WTC11 (cell line): ENCODE data around the gene GPC6. TPM values are rescaled to one million over a fixed set of nuclear protein-coding genes. Genes with fewer than 3 reads are reported as not detected.
A peak's percentile ranks its signal among the peaks of the same experiment; 100 is the strongest.

ENCODE experiments used
- ATAC-seq: fragments of 200-7000 bp; cut with Tn5 transposase; 2 replicates; pipeline ENCODE4 v1.10.0; 2021; ENCODE audit warnings: mild to moderate bottlenecking, moderate library complexity
- CTCF ChIA-PET: fragments of 300-600 bp; sonication (Branson Sonifier 250); formaldehyde crosslinking; loops from one replicate; lab custom pipeline; 2021; ENCODE audit warnings: antibody characterized with exemption; lab: Charles Lee
- POLR2A ChIA-PET: fragments of 350-600 bp; sonication (Branson Sonifier 250); formaldehyde crosslinking; loops from one replicate; lab custom pipeline; 2021; ENCODE audit warnings: antibody characterized with exemption; lab: Charles Lee
- DNase-seq: peaks from one replicate; pipeline ENCODE4 v3.0.0; 2021; ENCODE audit warnings: low spot score
- H3K27ac Mint-ChIP-seq: 2 replicates; pipeline ENCODE4 v1.8.0; 2021; ENCODE audit warnings: mixed read lengths
- H3K27me3 Mint-ChIP-seq: 2 replicates; pipeline ENCODE4 v1.8.0; 2021; ENCODE audit warnings: low read depth, mild to moderate bottlenecking, moderate library complexity, mixed read lengths
- H3K36me3 Mint-ChIP-seq: 2 replicates; pipeline ENCODE4 v1.8.0; 2021; ENCODE audit warnings: mixed read lengths
- H3K4me1 Mint-ChIP-seq: 2 replicates; pipeline ENCODE4 v1.8.0; 2022; ENCODE audit warnings: mixed read lengths
- H3K4me3 Mint-ChIP-seq: 2 replicates; pipeline ENCODE4 v1.8.0; 2021; ENCODE audit warnings: mild to moderate bottlenecking, moderate library complexity, mixed read lengths
- H3K9me3 Mint-ChIP-seq: 2 replicates; pipeline ENCODE4 v1.8.0; 2021; ENCODE audit warnings: mixed read lengths
- CBFB ChIP-seq: sonication (generic); formaldehyde crosslinking; IDR thresholded peaks from 2 replicates; pipeline ENCODE4 v1.8.1; 2022; ENCODE audit warnings: mild to moderate bottlenecking, low read depth, missing genetic modification reagents
- CREB1 ChIP-seq: sonication (generic); formaldehyde crosslinking; IDR thresholded peaks from 2 replicates; pipeline ENCODE4 v1.8.0; 2023; ENCODE audit warnings: mild to moderate bottlenecking, missing genetic modification reagents
- ELF4 ChIP-seq: sonication (generic); formaldehyde crosslinking; IDR thresholded peaks from 2 replicates; pipeline ENCODE4 v1.8.1; 2022; ENCODE audit warnings: low read depth, mild to moderate bottlenecking, moderate library complexity, missing genetic modification reagents
- EMX1 ChIP-seq: fragments of 250-450 bp; sonication (Bioruptor Pico); IDR thresholded peaks from 2 replicates; pipeline ENCODE4 v1.8.0; 2021; ENCODE audit warnings: mild to moderate bottlenecking
- FOXP1 ChIP-seq: sonication (generic); formaldehyde crosslinking; IDR thresholded peaks from 2 replicates; pipeline ENCODE4 v1.8.0; 2022; ENCODE audit warnings: missing genetic modification reagents, mild to moderate bottlenecking, moderate library complexity, borderline replicate concordance
- GTF2I ChIP-seq: fragments of 250-450 bp; sonication (Bioruptor Pico); conservative IDR thresholded peaks from 2 replicates; pipeline ENCODE4 v1.4.0; 2021; ENCODE audit warnings: mild to moderate bottlenecking
- IRF2 ChIP-seq: sonication (generic); formaldehyde crosslinking; IDR thresholded peaks from 2 replicates; pipeline ENCODE4 v1.8.0; 2022; ENCODE audit warnings: low read depth, missing genetic modification reagents, borderline replicate concordance
- MXD4 ChIP-seq: fragments of 250-450 bp; sonication (Bioruptor Pico); IDR thresholded peaks from 2 replicates; pipeline ENCODE4 v1.8.0; 2021; ENCODE audit warnings: mild to moderate bottlenecking, moderate library complexity, borderline replicate concordance
- MYBL2 ChIP-seq: sonication (generic); formaldehyde crosslinking; IDR thresholded peaks from 2 replicates; pipeline ENCODE4 v1.8.1; 2023; ENCODE audit warnings: mild to moderate bottlenecking, moderate library complexity, missing genetic modification reagents
- NFE2L1 ChIP-seq: sonication (generic); formaldehyde crosslinking; IDR thresholded peaks from 2 replicates; pipeline ENCODE4 v1.8.1; 2023; ENCODE audit warnings: missing genetic modification reagents
- NFYB ChIP-seq: sonication (generic); formaldehyde crosslinking; conservative IDR thresholded peaks from 2 replicates; pipeline ENCODE4 v1.8.0; 2022; ENCODE audit warnings: low read depth, missing genetic modification reagents
- NR2C2 ChIP-seq: sonication (generic); formaldehyde crosslinking; IDR thresholded peaks from 2 replicates; pipeline ENCODE4 v1.8.0; 2022; ENCODE audit warnings: mild to moderate bottlenecking, missing genetic modification reagents
- NR3C1 ChIP-seq: sonication (generic); formaldehyde crosslinking; conservative IDR thresholded peaks from 2 replicates; pipeline ENCODE4 v1.8.1; 2023; ENCODE audit warnings: low read depth, mild to moderate bottlenecking, missing genetic modification reagents
- OVOL2 ChIP-seq: fragments of 250-450 bp; sonication (Bioruptor Pico); IDR thresholded peaks from 2 replicates; pipeline ENCODE4 v1.9.0; 2021; ENCODE audit warnings: mild to moderate bottlenecking, borderline replicate concordance
- TCF7 ChIP-seq: sonication (generic); formaldehyde crosslinking; IDR thresholded peaks from 2 replicates; pipeline ENCODE4 v1.8.0; 2022; ENCODE audit warnings: mild to moderate bottlenecking, low read depth, missing genetic modification reagents, moderate library complexity
- ZNF138 ChIP-seq: sonication (generic); formaldehyde crosslinking; conservative IDR thresholded peaks from 2 replicates; pipeline ENCODE4 v1.8.1; 2022; ENCODE audit warnings: mild to moderate bottlenecking, moderate library complexity, missing genetic modification reagents
- total RNA-seq: library from RNA; stranded (reverse); gene quantifications from 3 replicates; pipeline ENCODE4 v1.2.3, GENCODE V29; 2021
- TF ChIP-seq, protein P1 (sequence below): sonication (generic); formaldehyde crosslinking; conservative IDR thresholded peaks from 2 replicates; pipeline ENCODE4 v1.8.1; 2022; ENCODE audit warnings: mild to moderate bottlenecking, missing genetic modification reagents
- TF ChIP-seq, protein P2 (sequence below): fragments of 250-450 bp; sonication (Bioruptor Pico); IDR thresholded peaks from 2 replicates; pipeline ENCODE4 v1.9.0; 2021; ENCODE audit warnings: moderate library complexity, mild to moderate bottlenecking, inconsistent platforms, borderline replicate concordance
- TF ChIP-seq, protein P3 (sequence below): sonication (generic); formaldehyde crosslinking; IDR thresholded peaks from 2 replicates; pipeline ENCODE4 v1.8.1; 2022; ENCODE audit warnings: missing genetic modification reagents, borderline replicate concordance
- TF ChIP-seq, protein P4 (sequence below): sonication (generic); formaldehyde crosslinking; conservative IDR thresholded peaks from 2 replicates; pipeline ENCODE4 v1.8.1; 2023; ENCODE audit warnings: mild to moderate bottlenecking, low read depth, missing genetic modification reagents, moderate library complexity
- TF ChIP-seq, protein P5 (sequence below): sonication (generic); formaldehyde crosslinking; IDR thresholded peaks from 2 replicates; pipeline ENCODE4 v1.8.0; 2022; ENCODE audit warnings: mild to moderate bottlenecking, missing genetic modification reagents
- TF ChIP-seq, protein P6 (sequence below): sonication (generic); formaldehyde crosslinking; IDR thresholded peaks from 2 replicates; pipeline ENCODE4 v1.8.0; 2023; ENCODE audit warnings: missing genetic modification reagents, mild to moderate bottlenecking, borderline replicate concordance

Gene GPC6
- total RNA-seq, 1 experiment from 2014 or later: 19.5 TPM

DNA sequence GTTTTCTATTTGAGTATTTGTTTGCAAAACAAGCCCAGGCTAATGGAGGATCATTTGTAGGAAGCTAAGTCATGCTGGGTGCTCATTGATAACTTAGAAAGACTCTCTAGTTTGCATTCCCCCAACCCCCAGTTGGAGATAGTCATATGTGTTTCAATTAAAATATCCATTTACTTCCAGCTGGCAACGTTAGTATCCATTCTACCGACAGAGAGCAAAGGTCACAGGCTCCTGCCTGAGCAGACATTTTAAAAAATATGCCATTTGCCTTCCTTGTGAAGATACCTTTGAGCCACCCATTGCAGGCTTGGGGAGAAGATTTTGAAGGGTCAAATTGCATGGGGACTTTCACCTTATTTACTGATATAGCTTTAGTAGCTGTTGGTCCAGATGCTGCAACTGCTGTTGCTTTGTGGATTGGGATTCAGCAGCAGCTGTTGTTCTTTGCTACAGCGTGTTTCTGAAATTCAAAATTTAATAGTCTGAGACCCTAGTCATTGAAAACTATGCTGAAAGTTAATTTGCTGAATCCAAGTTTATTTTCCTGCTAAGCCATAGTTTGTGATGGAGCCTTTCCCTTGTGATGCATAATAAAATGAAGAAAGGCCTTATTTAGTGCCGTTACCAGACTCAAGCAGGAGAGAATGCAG, 335.1 kb downstream of the GPC6 start (continued):
- TF ChIP-seq MXD4 (CRISPR knock-in tag): no peak
- TF ChIP-seq FOXP1 (CRISPR knock-in tag): no peak
- TF ChIP-seq EMX1 (CRISPR knock-in tag): no peak
- TF ChIP-seq, protein P1, sequence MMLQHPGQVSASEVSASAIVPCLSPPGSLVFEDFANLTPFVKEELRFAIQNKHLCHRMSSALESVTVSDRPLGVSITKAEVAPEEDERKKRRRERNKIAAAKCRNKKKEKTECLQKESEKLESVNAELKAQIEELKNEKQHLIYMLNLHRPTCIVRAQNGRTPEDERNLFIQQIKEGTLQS: no peak
- TF ChIP-seq NR2C2 (CRISPR knock-in tag): no peak
- TF ChIP-seq OVOL2: no peak
- TF ChIP-seq NR3C1 (CRISPR knock-in tag): no peak
- TF ChIP-seq, protein P2, sequence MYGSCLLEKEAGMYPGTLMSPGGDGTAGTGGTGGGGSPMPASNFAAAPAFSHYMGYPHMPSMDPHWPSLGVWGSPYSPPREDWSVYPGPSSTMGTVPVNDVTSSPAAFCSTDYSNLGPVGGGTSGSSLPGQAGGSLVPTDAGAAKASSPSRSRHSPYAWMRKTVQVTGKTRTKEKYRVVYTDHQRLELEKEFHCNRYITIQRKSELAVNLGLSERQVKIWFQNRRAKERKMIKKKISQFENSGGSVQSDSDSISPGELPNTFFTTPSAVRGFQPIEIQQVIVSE: no peak
- TF ChIP-seq GTF2I (CRISPR knock-in tag): no peak
- no peak for TF ChIP-seq CREB1 (CRISPR knock-in tag)
- no peak for TF ChIP-seq MYBL2 (CRISPR knock-in tag)
- TF ChIP-seq ELF4: no peak

DNA sequence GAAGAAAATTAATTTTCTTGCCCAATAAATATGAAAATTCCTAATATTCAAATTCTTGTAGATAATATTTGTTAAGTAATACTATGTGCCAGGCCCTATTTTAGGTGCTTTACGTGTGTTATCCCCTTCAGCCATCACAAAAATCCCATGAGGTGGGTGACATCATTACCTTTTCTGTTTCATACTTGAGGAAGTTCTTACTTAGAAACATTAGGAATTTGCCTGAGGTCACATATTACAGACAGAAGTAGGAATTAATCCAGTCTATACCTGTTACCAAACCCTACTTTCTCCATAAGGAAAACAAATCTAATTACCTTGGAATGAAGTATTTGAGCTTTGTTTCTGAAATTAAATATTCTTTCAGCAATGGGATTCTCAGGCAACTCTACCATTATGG, 336.1 kb downstream of the GPC6 start:
- TF ChIP-seq, protein P3, sequence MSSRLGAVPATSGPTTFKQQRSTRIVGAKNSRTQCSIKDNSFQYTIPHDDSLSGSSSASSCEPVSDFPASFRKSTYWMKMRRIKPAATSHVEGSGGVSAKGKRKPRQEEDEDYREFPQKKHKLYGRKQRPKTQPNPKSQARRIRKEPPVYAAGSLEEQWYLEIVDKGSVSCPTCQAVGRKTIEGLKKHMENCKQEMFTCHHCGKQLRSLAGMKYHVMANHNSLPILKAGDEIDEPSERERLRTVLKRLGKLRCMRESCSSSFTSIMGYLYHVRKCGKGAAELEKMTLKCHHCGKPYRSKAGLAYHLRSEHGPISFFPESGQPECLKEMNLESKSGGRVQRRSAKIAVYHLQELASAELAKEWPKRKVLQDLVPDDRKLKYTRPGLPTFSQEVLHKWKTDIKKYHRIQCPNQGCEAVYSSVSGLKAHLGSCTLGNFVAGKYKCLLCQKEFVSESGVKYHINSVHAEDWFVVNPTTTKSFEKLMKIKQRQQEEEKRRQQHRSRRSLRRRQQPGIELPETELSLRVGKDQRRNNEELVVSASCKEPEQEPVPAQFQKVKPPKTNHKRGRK (CRISPR knock-in tag): no peak
- no peak for TF ChIP-seq CBFB (CRISPR knock-in tag)
- CTCF ChIA-PET: no interaction called here
- Mint-ChIP-seq H3K36me3 (peaks cover 3% of the 10 kb centered on the region), H3K9me3 (no peaks in the 10 kb centered on the region), H3K4me1 (peaks cover 55% of the 10 kb centered on the region), H3K4me3 (no peak overlapping the region), H3K27me3 (no peaks in the 10 kb centered on the region), H3K27ac (no peak overlapping the region)
- DNase-seq (no peak), ATAC-seq (no peak)
- POLR2A ChIA-PET: no interaction called here

DNA sequence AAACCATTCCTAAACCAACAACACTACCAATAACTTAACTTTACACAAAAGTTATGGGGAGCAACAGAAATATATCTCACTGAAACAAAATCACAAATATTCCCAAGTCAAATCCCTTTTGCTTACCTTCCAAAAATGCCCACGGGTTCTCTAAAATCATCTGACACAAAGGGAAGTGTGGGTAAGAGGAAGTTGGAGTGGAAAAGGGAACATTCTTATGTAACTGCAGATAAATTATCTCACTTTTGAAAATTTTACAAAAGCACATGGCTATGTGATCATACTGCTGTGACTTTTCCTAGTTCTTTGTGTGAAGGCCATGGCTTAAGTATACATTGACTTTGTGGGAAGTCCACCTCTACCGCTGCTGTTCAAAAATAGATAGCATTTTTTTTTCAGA, 350.5 kb downstream of the GPC6 start:
- Mint-ChIP-seq H3K27me3 (no peaks in the 10 kb centered on the region), H3K4me1 (peaks cover 26% of the 10 kb centered on the region), H3K9me3 (no peaks in the 10 kb centered on the region), H3K4me3 (no peak overlapping the region), H3K36me3 (no peaks in the 10 kb centered on the region), H3K27ac (0 out of 2 replicates have a peak overlapping the region, but pooled peaks have one; percentile 17)
- POLR2A ChIA-PET: no interaction called here
- DNase-seq (no peak), ATAC-seq (no peak)
- TF ChIP-seq, protein P4, sequence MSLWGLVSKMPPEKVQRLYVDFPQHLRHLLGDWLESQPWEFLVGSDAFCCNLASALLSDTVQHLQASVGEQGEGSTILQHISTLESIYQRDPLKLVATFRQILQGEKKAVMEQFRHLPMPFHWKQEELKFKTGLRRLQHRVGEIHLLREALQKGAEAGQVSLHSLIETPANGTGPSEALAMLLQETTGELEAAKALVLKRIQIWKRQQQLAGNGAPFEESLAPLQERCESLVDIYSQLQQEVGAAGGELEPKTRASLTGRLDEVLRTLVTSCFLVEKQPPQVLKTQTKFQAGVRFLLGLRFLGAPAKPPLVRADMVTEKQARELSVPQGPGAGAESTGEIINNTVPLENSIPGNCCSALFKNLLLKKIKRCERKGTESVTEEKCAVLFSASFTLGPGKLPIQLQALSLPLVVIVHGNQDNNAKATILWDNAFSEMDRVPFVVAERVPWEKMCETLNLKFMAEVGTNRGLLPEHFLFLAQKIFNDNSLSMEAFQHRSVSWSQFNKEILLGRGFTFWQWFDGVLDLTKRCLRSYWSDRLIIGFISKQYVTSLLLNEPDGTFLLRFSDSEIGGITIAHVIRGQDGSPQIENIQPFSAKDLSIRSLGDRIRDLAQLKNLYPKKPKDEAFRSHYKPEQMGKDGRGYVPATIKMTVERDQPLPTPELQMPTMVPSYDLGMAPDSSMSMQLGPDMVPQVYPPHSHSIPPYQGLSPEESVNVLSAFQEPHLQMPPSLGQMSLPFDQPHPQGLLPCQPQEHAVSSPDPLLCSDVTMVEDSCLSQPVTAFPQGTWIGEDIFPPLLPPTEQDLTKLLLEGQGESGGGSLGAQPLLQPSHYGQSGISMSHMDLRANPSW: no peak
- TF ChIP-seq NFE2L1 (CRISPR knock-in tag) (no peak), IRF2 (no peak), ZNF138 (CRISPR knock-in tag) (no peak), NFYB (no peak), TCF7 (no peak)
- TF ChIP-seq, protein P5, sequence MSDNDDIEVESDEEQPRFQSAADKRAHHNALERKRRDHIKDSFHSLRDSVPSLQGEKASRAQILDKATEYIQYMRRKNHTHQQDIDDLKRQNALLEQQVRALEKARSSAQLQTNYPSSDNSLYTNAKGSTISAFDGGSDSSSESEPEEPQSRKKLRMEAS (CRISPR knock-in tag): no peak
- TF ChIP-seq, protein P6, sequence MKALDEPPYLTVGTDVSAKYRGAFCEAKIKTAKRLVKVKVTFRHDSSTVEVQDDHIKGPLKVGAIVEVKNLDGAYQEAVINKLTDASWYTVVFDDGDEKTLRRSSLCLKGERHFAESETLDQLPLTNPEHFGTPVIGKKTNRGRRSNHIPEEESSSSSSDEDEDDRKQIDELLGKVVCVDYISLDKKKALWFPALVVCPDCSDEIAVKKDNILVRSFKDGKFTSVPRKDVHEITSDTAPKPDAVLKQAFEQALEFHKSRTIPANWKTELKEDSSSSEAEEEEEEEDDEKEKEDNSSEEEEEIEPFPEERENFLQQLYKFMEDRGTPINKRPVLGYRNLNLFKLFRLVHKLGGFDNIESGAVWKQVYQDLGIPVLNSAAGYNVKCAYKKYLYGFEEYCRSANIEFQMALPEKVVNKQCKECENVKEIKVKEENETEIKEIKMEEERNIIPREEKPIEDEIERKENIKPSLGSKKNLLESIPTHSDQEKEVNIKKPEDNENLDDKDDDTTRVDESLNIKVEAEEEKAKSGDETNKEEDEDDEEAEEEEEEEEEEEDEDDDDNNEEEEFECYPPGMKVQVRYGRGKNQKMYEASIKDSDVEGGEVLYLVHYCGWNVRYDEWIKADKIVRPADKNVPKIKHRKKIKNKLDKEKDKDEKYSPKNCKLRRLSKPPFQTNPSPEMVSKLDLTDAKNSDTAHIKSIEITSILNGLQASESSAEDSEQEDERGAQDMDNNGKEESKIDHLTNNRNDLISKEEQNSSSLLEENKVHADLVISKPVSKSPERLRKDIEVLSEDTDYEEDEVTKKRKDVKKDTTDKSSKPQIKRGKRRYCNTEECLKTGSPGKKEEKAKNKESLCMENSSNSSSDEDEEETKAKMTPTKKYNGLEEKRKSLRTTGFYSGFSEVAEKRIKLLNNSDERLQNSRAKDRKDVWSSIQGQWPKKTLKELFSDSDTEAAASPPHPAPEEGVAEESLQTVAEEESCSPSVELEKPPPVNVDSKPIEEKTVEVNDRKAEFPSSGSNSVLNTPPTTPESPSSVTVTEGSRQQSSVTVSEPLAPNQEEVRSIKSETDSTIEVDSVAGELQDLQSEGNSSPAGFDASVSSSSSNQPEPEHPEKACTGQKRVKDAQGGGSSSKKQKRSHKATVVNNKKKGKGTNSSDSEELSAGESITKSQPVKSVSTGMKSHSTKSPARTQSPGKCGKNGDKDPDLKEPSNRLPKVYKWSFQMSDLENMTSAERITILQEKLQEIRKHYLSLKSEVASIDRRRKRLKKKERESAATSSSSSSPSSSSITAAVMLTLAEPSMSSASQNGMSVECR (CRISPR knock-in tag): no peak
- CTCF ChIA-PET: no interaction called here
